Breast epithelium (tissue), 4 donors: ENCODE measurements around the gene CD8B. TPM values are rescaled to one million over a fixed set of nuclear protein-coding genes. Genes with fewer than 3 reads are reported as not detected.
A peak's percentile ranks its signal among the peaks of the same experiment; 100 is the strongest.
"Not testable (repeated sequence)": the region's sequence is repeated elsewhere in the genome, so short reads cannot be mapped to it uniquely, and the experiment has no call there.

Source experiments
- DNase-seq, 2 donors: peaks; one replicate each; pipeline ENCODE4 v3.0.0-alpha.2; 2019; ENCODE audit warnings: low spot score in 2 of 2
- H3K27ac ChIP-seq, 2 donors: fragments of 200-600 bp; sonication (generic) in 1 of 2; one replicate each; pipeline ENCODE4 v1.5.1; 2016 to 2019; ENCODE audit warnings: mild to moderate bottlenecking in 1 of 2
- H3K27me3 ChIP-seq, 2 donors: fragments of 200-600 bp; sonication (generic) in 1 of 2; one replicate each; pipeline versions ENCODE4 v1.5.1 to v1.6.0; 2017 to 2019; ENCODE audit warnings: control low read depth in 1 of 2, mild to moderate bottlenecking in 1 of 2
- H3K36me3 ChIP-seq: fragments of 200-600 bp; one replicate; pipeline ENCODE4 v1.5.1; 2019
- H3K4me1 ChIP-seq, 2 donors: fragments of 200-600 bp; sonication (generic); one replicate each; pipeline ENCODE4 v1.5.1; 2016 to 2019; ENCODE audit warnings: control low read depth in 1 of 2
- H3K4me3 ChIP-seq, 3 donors: fragments of 200-600 bp; sonication (generic); 1 replicate in 2 of 3; 2 replicates in 1 of 3; pipeline ENCODE4 v1.5.1; 2016 to 2019; ENCODE audit warnings: mild to moderate bottlenecking in 3 of 3, moderate library complexity in 2 of 3
- H3K9me3 ChIP-seq, 2 donors: fragments of 200-600 bp; sonication (generic) in 1 of 2; one replicate each; pipeline ENCODE4 v1.5.1; 2016 to 2019; ENCODE audit warnings: control low read depth in 1 of 2
- POLR2A ChIP-seq: fragments of 450-650 bp; IDR thresholded peaks from one replicate; pipeline ENCODE4 v1.6.1; 2016; ENCODE audit warnings: antibody characterized with exemption, mild to moderate bottlenecking, moderate library complexity
- POLR2AphosphoS5 ChIP-seq, 3 donors: sonication (generic); formaldehyde crosslinking; IDR thresholded peaks; one replicate each; pipeline ENCODE4 v1.6.1; 2017; ENCODE audit warnings: antibody characterized with exemption in 3 of 3
- intact Hi-C: fragments of 100-400 bp; cut with DNase I; formaldehyde crosslinking; loops from one replicate; pipeline ENCODE4 v1.15.1; 2023; ENCODE audit warnings: low total_unique reads
- total RNA-seq, 3 donors: library from RNA; depleted of rRNA; stranded (reverse); fragments of >200 nt; gene quantifications; one replicate each; pipeline ENCODE4 v1.1.0, GENCODE V29; 2016
- TF ChIP-seq, protein P1 (sequence below), 3 donors: fragments of 450-650 bp; IDR thresholded peaks; one replicate each; pipeline ENCODE4 v1.5.1; 2016 to 2017; ENCODE audit warnings: antibody characterized with exemption in 3 of 3, mild to moderate bottlenecking in 3 of 3, moderate library complexity in 3 of 3

The CD8B gene
- total RNA-seq, 3 donors from 2014 or later, result 0.64 to 3.6 (median 3.5) TPM

DNA sequence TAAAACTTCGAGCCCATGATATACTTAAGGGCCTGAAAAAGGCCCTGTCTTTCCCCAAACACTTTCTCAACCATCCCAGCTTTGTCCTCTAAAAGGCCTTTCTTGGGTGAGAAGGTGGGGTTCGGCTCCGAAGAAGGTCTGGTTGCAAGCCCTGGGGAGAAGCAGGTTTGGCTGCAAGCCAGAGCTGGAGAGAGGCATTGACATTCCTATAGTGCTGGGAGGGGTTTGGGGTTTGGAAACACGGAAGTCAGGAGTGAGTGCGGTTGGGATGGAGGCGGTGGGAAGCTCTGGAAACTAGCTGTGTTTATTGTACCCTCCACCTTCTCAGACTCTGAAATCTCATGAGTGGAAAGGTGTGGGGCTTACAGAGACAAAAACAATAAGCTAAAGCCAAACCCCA is 5.7 kb downstream of the CD8B start:
- not testable (repeated sequence) for H3K9me3 ChIP-seq, DNase-seq

DNA sequence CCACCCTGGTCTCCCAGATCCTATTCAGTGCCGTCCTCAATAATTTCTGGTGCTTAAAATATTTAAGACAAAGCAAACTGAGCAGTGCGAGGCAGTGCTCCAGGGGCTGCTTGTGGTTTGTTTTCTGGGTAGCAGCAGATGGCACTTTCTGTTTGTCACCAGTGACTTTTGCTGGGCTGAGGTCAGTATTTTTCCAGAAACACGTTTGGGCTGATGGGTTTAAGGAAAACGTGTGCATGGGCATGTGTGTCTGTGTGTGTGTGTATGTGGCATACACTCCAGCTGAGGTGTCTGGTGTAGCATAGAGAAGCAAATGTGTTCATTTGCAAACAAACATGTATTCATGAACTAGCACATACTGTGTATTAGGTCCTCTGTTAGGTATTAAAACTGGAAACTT is 10.1 kb downstream of the CD8B start:
- intact Hi-C loops, H3K27ac ChIP-seq, H3K4me3 ChIP-seq, DNase-seq, H3K36me3 ChIP-seq, H3K9me3 ChIP-seq, H3K27me3 ChIP-seq, H3K4me1 ChIP-seq: not testable (repeated sequence)

More for the DNA sequence above, 5.7 kb downstream of the CD8B start:
- H3K36me3 ChIP-seq, intact Hi-C loops, H3K27me3 ChIP-seq, H3K27ac ChIP-seq, H3K4me1 ChIP-seq, H3K4me3 ChIP-seq: not testable (repeated sequence)

DNA sequence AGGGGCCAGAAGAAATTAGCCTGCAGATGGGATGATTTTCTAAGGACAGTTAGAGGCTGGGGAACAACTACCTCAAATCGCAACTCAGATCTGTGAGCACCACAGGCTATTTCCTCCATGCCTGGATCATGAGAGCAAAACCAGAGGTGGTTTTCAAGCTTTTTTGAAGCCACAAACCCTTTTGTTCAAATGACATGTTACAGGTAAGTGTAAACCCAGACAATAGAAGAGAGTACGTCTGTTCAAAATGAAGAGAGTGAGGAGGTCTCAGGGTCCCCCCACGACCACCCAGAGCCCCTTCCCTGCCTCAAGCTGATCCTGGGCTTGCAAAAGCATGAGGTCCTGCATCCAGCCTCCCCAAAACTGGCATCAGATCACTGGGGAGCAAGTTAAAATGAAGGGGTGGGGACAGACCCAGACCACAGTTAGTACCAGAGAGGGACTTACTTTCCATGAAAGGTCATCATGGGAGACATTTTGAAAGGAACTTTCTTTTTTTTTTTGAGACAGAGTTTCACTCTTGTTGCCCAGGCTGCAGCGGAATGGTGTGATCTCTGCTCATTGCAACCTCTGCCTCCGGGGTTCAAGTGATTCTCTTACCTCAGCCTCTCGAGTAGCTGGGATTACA is 19.0 kb downstream of the CD8B start:
- H3K27ac ChIP-seq, H3K36me3 ChIP-seq, DNase-seq, intact Hi-C loops, H3K4me3 ChIP-seq, H3K27me3 ChIP-seq, H3K4me1 ChIP-seq, H3K9me3 ChIP-seq: not testable (repeated sequence)

DNA sequence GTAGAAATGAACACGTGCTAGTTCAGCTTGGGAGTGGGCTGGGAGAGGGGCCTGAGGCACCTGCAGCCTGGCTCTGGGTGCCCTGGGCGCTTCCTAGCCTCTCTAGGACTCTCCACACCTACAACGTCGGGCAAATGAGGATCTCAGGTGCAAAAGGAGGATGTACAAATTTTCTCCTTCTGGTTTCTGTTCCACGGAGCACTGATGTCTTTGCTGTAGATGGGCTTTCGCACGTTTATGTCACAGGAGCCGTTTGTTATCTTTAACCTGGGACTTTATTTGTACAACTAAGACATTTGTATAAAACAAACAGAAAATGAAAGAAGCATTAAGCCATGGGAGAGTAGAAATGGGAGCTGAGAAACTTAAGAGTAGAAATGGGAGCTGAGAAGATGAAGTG is 20.4 kb downstream of the CD8B start:
- intact Hi-C loops, H3K27ac ChIP-seq, H3K9me3 ChIP-seq, H3K27me3 ChIP-seq, DNase-seq, H3K36me3 ChIP-seq, H3K4me3 ChIP-seq, H3K4me1 ChIP-seq: not testable (repeated sequence)

DNA sequence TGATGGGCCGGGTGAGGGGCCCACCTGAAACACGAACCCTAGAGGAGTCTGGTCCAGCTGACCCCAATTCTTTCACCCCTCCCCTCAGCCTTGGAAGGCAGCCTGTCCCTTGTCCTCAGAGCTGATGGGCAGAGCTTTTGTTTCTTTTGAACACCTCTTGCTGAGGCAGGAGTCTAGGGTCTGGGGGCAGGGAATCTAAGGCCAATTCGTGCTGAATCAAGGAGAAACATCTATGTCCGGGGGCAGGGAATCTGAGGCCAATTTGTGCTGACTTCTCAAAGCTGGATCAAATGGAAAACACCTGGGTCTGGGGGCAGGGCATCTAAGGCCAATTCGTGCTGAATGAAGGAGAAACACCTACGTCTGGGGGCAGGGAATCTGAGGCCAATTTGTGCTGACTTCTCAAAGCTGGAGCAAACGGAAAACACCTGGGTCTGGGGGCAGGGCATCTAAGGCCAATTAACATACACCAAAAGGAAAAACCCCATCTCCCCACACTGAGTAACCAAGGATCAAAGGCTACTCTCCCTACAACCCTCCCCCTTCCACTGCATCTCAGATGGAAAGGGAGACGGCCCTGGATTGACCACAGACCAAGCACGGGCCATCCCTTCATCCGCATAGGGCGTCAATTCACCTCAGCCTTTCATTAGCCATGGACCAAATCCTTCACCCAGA is 21.7 kb downstream of the CD8B start:
- DNase-seq, H3K27ac ChIP-seq, H3K36me3 ChIP-seq, intact Hi-C loops, H3K9me3 ChIP-seq, H3K4me1 ChIP-seq, H3K27me3 ChIP-seq, H3K4me3 ChIP-seq: not testable (repeated sequence)

DNA sequence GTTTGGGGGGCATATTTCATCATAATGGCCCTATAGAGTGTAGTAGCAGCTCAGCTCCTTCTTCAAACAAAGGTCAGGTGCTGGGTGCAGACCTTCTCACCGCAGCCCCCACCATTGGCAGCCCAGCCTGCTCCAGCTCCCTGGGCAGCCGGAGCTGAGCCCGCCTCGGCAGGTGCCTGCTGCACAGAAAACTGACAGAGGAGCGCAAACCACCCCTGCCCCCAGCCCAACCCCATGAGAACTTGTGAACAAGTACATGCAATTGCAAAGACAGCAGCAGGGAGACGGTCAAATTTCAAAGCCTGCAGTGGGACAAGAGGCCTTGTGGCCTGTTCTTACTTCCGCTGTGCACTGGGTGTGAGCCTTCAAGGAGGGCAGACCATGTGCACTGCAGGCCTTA is 22.2 kb downstream of the CD8B start:
- H3K4me1 ChIP-seq, DNase-seq, H3K27me3 ChIP-seq, H3K9me3 ChIP-seq, H3K4me3 ChIP-seq, intact Hi-C loops, H3K27ac ChIP-seq, H3K36me3 ChIP-seq: not testable (repeated sequence)

DNA sequence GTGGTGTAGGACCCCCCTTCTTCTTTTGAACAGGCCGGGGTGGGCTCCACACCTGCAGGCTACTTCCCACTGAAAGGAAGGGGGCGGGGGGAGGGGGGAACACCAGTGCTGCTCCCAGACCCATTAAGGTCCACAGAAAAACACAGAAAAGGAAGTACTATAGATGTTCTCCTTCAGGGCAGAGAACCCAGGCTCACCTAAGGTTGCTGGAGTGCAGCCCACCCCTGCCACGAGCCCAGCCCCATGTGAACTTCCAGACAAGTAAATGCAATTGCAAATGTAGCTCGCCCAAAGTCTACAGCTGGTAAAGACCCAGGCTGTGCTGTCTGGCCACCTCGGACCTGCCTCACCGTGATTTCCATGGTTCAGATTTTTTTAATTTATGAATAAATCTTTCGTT is 24.0 kb downstream of the CD8B start:
- H3K4me3 ChIP-seq, result peak overlapping the region in 1 of 3 donors; percentile 46
- DNase-seq, H3K9me3 ChIP-seq, H3K4me1 ChIP-seq, H3K36me3 ChIP-seq, intact Hi-C loops, H3K27me3 ChIP-seq: not testable (repeated sequence)
- H3K27ac ChIP-seq, result peak overlapping the region; percentile 69 to 78

DNA sequence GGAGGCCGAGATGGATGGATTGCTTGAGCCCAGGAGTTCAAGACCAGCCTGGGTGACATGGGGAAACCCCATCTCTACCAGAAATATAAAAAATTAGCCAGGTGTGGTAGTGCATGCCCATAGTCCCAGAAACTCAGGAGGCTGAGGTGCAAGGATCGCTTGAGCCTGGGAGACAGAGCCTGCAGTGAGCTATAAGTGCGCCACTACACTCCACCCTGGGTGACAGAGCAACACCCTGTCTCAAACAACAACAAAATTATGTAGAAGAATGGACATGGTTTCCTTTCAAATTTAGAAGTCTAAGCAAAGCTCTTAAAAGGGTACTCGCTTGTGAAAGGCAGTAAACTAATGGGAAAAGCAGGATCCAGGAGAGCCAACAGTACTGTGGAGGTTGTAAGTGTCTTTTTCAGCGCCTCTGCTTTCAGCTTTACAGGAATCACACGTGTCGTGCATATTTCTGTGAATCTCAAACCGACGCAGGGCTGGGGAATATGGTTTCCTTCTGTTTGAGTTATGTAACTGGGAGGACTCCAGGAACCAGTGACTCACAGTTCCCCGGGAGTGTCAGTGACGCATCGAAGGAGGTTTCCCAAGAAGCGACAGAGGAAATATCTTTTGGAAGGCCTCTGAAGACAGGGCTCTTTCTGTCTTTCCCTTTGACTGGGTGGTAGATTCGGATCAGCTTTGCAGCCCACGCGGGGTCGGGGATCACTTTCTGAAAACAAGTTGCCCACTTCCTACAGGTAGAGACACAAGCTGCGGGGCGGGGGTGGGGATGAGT is 24.6 kb downstream of the CD8B start:
- H3K27me3 ChIP-seq, H3K36me3 ChIP-seq, intact Hi-C loops, H3K4me1 ChIP-seq, H3K9me3 ChIP-seq: not testable (repeated sequence)
- H3K4me3 ChIP-seq, result peak overlapping the region in 2 of 3 donors; percentile 13 to 28
- H3K27ac ChIP-seq, result peak overlapping the region; percentile 69 to 78
- peak; percentile 71 to 79 for DNase-seq

DNA sequence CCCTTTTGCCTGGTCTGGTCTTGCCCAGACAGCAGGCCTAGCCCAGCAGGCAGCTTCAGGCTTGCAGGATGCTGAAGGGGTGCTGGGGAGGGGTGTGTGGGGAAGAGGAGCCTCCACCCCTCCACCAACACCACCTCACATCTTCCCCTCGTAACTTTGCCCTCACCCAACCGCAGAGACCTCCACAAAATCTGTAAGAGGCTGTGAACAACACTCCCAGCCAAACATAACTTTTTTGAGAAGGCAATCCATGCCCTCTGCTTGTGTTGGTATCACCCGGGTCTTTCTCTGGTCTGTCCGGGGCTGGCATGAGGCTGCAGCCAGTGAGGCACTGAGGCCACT is 26.2 kb downstream of the CD8B start:
- H3K27ac ChIP-seq, DNase-seq, H3K4me1 ChIP-seq, H3K27me3 ChIP-seq, H3K4me3 ChIP-seq, H3K9me3 ChIP-seq, H3K36me3 ChIP-seq, intact Hi-C loops: not testable (repeated sequence)

DNA sequence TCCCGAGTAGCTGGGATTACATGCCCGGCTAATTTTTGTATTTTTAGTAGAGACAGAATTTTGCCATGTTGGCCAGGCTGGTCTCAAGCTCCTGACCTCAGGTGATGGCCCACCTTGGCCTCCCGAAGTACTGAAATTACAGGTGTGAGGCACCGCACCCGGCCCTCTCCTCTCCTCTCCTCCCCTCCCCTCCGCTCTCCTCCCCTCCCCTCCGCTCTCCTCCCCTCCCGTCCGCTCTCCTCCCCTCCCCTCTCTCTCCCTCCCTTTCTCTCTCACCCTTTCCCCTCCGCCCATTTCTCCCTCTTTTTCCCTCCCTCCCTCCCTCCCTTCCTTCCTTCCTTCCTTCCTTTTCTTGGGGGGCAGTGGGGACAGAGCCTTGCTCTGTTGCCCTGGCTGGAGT is 28.4 kb downstream of the CD8B start:
- H3K4me3 ChIP-seq, result no peak overlapping the region
- no peak overlapping the region for H3K27ac ChIP-seq
- H3K27me3 ChIP-seq, result no peaks in the 10 kb centered on the region
- H3K9me3 ChIP-seq, result no peaks in the 10 kb centered on the region
- no peaks in the 10 kb centered on the region for H3K36me3 ChIP-seq
- no peak for DNase-seq
- no peaks in the 10 kb centered on the region for H3K4me1 ChIP-seq
- intact Hi-C loops, result no loop called here
- TF ChIP-seq, protein P1, sequence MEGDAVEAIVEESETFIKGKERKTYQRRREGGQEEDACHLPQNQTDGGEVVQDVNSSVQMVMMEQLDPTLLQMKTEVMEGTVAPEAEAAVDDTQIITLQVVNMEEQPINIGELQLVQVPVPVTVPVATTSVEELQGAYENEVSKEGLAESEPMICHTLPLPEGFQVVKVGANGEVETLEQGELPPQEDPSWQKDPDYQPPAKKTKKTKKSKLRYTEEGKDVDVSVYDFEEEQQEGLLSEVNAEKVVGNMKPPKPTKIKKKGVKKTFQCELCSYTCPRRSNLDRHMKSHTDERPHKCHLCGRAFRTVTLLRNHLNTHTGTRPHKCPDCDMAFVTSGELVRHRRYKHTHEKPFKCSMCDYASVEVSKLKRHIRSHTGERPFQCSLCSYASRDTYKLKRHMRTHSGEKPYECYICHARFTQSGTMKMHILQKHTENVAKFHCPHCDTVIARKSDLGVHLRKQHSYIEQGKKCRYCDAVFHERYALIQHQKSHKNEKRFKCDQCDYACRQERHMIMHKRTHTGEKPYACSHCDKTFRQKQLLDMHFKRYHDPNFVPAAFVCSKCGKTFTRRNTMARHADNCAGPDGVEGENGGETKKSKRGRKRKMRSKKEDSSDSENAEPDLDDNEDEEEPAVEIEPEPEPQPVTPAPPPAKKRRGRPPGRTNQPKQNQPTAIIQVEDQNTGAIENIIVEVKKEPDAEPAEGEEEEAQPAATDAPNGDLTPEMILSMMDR (IDR thresholded peaks at IDR 0.05), result no peak
- TF ChIP-seq POLR2AphosphoS5 (IDR thresholded peaks at IDR 0.05) (no peak), POLR2A (no peak)
